Smooth muscle cell (in vitro differentiated cells): ENCODE results near the gene RAF1. TPM values are rescaled to one million over a fixed set of nuclear protein-coding genes. Genes with fewer than 3 reads are reported as not detected.

Source experiments
- DNase-seq: peaks from one replicate; lab custom pipeline; 2025; ENCODE audit not compliant: unreplicated experiment; lab: John Stamatoyannopoulos, UW
- H2AFZ ChIP-seq: fragments of 200-600 bp; sonication (generic); 2 replicates; pipeline ENCODE4 v1.6.0; 2016; ENCODE audit warnings: antibody characterized with exemption, low read depth, mild to moderate bottlenecking
- H3F3A ChIP-seq: fragments of 200-600 bp; sonication (generic); 2 replicates; pipeline ENCODE4 v1.6.0; 2017; ENCODE audit warnings: antibody characterized with exemption, low read depth
- H3K27ac ChIP-seq: fragments of 200-600 bp; sonication (generic); 2 replicates; pipeline ENCODE4 v1.5.1; 2016; ENCODE audit warnings: low read depth, mild to moderate bottlenecking
- H3K27me3 ChIP-seq: fragments of 200-600 bp; sonication (generic); 2 replicates; pipeline ENCODE4 v1.6.1; 2016; ENCODE audit warnings: low read depth, mild to moderate bottlenecking
- H3K36me3 ChIP-seq: fragments of 200-600 bp; sonication (generic); 2 replicates; pipeline ENCODE4 v1.5.1; 2016; ENCODE audit warnings: low read depth
- H3K4me1 ChIP-seq: fragments of 200-600 bp; sonication (generic); 2 replicates; pipeline ENCODE4 v1.5.1; 2016; ENCODE audit warnings: low read depth
- H3K4me2 ChIP-seq: fragments of 200-600 bp; sonication (generic); 2 replicates; pipeline ENCODE4 v1.6.0; 2016; ENCODE audit warnings: mild to moderate bottlenecking
- H3K4me3 ChIP-seq: fragments of 200-600 bp; sonication (generic); 2 replicates; pipeline ENCODE4 v1.5.1; 2016; ENCODE audit warnings: mild to moderate bottlenecking
- H3K79me2 ChIP-seq: fragments of 200-600 bp; sonication (generic); 2 replicates; pipeline ENCODE4 v1.6.0; 2016; ENCODE audit warnings: low read depth, mild to moderate bottlenecking
- H3K9ac ChIP-seq: fragments of 200-600 bp; sonication (generic); 2 replicates; pipeline ENCODE4 v1.6.0; 2016; ENCODE audit warnings: low read depth
- H3K9me3 ChIP-seq: fragments of 200-600 bp; sonication (generic); replicated peaks from 2 replicates; pipeline ENCODE4 v1.5.1; 2016; ENCODE audit warnings: low read depth
- H4K20me1 ChIP-seq: fragments of 200-600 bp; sonication (generic); 2 replicates; pipeline ENCODE4 v1.6.0; 2016; ENCODE audit warnings: low read depth
- WGBS: methylation state at CpG from one replicate; pipeline ENCODE4 v1.1.7; 2016; ENCODE audit warnings: low lambda C conversion rate; 5-methylcytosine and 5-hydroxymethylcytosine counted together
- polyA plus RNA-seq: library from polyadenylated mRNA; unstranded; fragments of >200 nt; fragmentation: Nextera tagmentation; extraction: Ambion mirVana; gene quantifications from 2 replicates; pipeline ENCODE4 v1.2.1, GENCODE V29; 2016
- total RNA-seq: library from RNA; depleted of rRNA; stranded (reverse); fragments of >200 nt; gene quantifications from 2 replicates; pipeline ENCODE4 v1.2.3, GENCODE V29; 2014
- TF ChIP-seq, protein P1 (sequence below): fragments of 200-600 bp; sonication (generic); IDR thresholded peaks from 2 replicates; pipeline ENCODE4 v1.5.1; 2017; ENCODE audit warnings: borderline replicate concordance, mild to moderate bottlenecking, antibody characterized with exemption; ENCODE audit not compliant: insufficient read depth, poor library complexity, severe bottlenecking

RAF1 gene
- total and polyA plus RNA-seq, 2 experiments from 2014 or later: 48.4 to 75.4 TPM

DNA sequence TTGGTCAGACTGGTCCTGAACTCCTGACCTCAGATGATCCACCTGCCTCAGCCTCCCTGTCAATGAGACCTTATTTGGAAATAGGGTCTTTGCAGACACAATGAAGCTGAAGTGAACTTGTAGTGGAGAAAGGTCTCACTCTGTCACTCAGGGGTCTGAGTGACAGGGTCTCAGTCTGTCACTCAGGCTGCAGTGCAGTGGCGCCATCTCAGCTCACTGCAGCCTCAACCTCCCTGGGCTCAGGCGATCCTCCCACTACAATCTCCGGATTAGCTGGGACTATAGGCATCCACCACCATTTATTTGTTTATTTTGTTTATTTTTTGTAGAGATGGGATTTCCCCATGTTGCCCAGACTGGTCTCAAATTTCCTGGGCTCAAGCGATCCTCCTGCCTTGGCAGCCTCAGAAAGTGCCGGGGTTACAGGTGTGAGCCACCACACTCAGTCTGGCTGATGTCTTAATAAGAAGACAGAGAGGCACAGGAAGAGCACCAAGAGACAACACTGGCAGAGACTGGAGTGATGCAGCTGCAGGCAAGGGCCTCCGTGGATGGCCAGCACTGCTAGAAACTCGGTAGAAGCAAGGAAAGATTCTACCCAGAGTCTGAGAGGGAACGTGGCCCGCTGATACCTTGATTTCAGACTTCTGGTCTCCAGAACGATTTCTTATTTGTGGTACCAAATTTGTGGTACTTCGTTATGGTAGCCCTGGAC, 26.2 kb upstream of the RAF1 start:
- no peak overlapping the region for H3K4me3 ChIP-seq
- H3K9ac ChIP-seq: no peak overlapping the region
- no peaks in the 10 kb centered on the region for H3F3A ChIP-seq
- H3K4me2 ChIP-seq: no peak overlapping the region
- no peaks in the 10 kb centered on the region for H4K20me1 ChIP-seq
- no peaks in the 10 kb centered on the region for H3K9me3 ChIP-seq
- no peaks in the 10 kb centered on the region for H3K27me3 ChIP-seq
- 82% methylated on average over 11 of the region's 11 CpGs for WGBS
- no peak overlapping the region for H2AFZ ChIP-seq
- H3K27ac ChIP-seq: no peak overlapping the region
- no peak for DNase-seq
- TF ChIP-seq, protein P1, sequence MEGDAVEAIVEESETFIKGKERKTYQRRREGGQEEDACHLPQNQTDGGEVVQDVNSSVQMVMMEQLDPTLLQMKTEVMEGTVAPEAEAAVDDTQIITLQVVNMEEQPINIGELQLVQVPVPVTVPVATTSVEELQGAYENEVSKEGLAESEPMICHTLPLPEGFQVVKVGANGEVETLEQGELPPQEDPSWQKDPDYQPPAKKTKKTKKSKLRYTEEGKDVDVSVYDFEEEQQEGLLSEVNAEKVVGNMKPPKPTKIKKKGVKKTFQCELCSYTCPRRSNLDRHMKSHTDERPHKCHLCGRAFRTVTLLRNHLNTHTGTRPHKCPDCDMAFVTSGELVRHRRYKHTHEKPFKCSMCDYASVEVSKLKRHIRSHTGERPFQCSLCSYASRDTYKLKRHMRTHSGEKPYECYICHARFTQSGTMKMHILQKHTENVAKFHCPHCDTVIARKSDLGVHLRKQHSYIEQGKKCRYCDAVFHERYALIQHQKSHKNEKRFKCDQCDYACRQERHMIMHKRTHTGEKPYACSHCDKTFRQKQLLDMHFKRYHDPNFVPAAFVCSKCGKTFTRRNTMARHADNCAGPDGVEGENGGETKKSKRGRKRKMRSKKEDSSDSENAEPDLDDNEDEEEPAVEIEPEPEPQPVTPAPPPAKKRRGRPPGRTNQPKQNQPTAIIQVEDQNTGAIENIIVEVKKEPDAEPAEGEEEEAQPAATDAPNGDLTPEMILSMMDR: no peak
- H3K4me1 ChIP-seq: no peaks in the 10 kb centered on the region
- no peaks in the 10 kb centered on the region for H3K79me2 ChIP-seq
- no peaks in the 10 kb centered on the region for H3K36me3 ChIP-seq

DNA sequence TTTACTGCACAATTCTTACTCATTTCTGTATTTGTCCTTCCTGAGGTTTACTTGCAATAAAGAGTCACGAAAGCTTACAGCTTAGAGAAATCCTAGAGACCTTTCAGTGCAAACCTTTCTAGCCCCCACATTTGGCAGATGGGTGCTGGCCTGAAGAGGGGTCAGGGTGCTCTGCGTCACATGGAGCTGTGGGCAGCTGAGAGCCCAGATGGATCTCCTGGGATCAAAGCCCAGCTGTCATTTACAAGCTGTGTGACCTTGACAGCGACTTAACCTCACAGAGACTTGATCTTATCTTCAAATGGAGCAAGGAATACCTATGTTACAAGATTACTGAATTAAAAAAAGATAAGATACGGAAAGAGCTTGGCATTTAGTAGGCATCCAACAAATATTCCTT, 24.0 kb upstream of the RAF1 start:
- Histone ChIP-seq H3K36me3 (no peaks in the 10 kb centered on the region), H3K4me1 (no peaks in the 10 kb centered on the region), H3K27ac (no peak overlapping the region), H3K27me3 (no peaks in the 10 kb centered on the region), H3K79me2 (no peaks in the 10 kb centered on the region), H2AFZ (no peak overlapping the region), H3K9ac (no peak overlapping the region), H3K4me3 (no peak overlapping the region), H4K20me1 (no peaks in the 10 kb centered on the region), H3F3A (no peaks in the 10 kb centered on the region), H3K4me2 (no peak overlapping the region), H3K9me3 (no peaks in the 10 kb centered on the region)
- DNase-seq: no peak
- 85% methylated on average over 4 of the region's 4 CpGs for WGBS
- TF ChIP-seq, protein P1: no peak

DNA sequence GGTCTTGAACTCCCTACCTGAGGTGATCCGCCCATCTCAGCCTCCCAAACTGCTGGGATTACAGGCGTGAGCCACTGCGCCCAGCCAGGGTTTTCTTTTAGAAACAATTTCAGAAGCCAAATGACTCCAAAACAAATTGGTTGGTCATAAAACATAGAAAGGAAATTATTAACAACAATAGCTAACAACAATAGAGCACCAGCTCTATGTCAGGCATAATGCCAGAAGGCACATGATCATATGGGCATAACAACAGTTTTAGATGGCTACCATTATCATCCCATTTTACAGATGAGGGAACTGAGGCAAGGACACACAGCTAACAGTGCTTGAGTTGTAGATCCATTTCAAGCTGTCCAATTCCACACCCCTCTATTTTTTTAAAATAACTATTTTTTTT, 22.2 kb upstream of the RAF1 start:
- no peaks in the 10 kb centered on the region for H3K27me3 ChIP-seq
- 93% methylated on average over 3 of the region's 3 CpGs for WGBS
- no peak overlapping the region for H2AFZ ChIP-seq
- H3K4me3 ChIP-seq: no peak overlapping the region
- H3K4me1 ChIP-seq: no peaks in the 10 kb centered on the region
- H3K9ac ChIP-seq: no peak overlapping the region
- H3K4me2 ChIP-seq: no peak overlapping the region
- no peaks in the 10 kb centered on the region for H3K79me2 ChIP-seq
- no peaks in the 10 kb centered on the region for H3F3A ChIP-seq
- no peak for DNase-seq
- H3K27ac ChIP-seq: no peak overlapping the region
- H3K9me3 ChIP-seq: no peaks in the 10 kb centered on the region
- TF ChIP-seq, protein P1: no peak
- H4K20me1 ChIP-seq: no peaks in the 10 kb centered on the region
- H3K36me3 ChIP-seq: no peaks in the 10 kb centered on the region

DNA sequence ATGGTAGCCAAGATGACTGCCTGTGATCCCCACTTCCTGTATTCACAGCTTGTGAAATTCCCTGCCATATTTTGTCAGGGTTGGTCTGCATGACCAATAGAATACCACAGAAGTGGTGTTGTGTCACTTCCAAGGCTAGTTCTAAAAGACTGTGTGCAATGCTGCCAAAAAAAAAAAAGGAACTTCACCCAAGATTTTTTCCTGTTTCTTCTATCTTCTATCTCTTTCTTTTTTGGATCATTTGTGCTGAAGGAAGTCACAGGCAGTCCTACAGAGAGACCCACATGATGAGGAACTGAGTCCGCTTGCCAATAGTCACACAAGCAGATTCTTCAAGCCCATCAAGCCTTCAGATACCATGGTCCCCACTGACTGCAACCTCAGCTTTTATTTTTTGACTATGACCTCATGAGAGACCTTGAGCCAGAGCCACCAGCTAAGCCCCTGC, 18.1 kb upstream of the RAF1 start:
- Histone ChIP-seq H2AFZ (peak overlapping the region; percentile 84), H3K36me3 (no peaks in the 10 kb centered on the region), H3K79me2 (no peaks in the 10 kb centered on the region), H3K9me3 (no peaks in the 10 kb centered on the region), H3K9ac (no peak overlapping the region), H3K4me2 (no peak overlapping the region), H3K27ac (peak overlapping the region; percentile 44), H4K20me1 (no peaks in the 10 kb centered on the region), H3K27me3 (no peaks in the 10 kb centered on the region), H3K4me3 (no peak overlapping the region), H3F3A (no peaks in the 10 kb centered on the region), H3K4me1 (no peaks in the 10 kb centered on the region)
- 93% methylated on average over 1 of the region's 1 CpG for WGBS
- DNase-seq: no peak
- TF ChIP-seq, protein P1: no peak
